HG02623 (cell line): ENCODE measurements around the gene GDPD5.

ENCODE experiments used
- ATAC-seq: cut with Tn5 transposase; IDR thresholded peaks from one replicate; pipeline ENCODE4 v1.9.1; 2021; ENCODE audit warnings: moderate library complexity; ENCODE audit not compliant: unreplicated experiment

GDPD5 gene

DNA sequence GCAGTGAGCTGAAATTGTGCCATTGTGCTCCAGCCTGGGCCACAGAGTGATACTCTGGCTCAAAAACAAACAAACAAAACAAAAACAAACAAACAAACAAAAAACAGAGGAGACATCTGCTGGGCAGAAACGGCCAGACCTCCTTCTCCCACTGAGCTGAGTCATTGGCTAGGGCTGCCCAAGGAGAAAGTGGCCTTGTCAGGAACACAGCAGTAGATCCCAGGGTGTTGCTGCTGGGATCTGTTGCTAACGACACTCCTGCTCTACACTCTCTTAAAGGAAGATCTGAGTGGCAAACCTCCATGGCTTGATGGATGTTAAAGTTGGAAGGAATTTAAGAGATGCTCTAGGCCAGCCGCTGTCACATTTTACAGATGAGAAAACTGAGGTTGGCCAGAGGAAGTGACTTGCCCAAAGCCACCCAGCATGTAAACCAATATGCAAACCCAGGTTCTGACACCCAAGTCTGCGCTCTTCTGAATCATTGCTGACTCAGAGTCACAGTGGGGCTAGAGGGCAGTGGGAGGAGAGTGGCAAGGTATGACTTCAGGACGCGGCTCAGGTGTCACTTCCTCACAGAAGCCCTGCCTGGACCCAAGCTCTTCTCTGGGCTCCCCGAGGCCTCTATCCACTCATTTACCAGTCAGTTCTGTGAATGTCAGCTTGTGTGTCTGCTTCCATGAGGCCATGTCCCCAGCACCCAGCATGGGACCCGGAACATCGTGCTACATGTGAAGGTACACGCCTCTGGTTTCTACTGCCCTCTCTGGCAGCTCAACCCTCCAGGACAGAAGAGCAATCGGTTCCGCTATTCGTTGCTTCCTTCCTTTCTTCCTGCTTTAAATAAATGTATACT is 11.3 kb upstream of the GDPD5 start:
- peak; percentile 69 for ATAC-seq

- ATAC-seq, result no peak
Measured at GRCh38 chr11:75535071-75535470, 9.3 kb upstream of the GDPD5 start.

DNA sequence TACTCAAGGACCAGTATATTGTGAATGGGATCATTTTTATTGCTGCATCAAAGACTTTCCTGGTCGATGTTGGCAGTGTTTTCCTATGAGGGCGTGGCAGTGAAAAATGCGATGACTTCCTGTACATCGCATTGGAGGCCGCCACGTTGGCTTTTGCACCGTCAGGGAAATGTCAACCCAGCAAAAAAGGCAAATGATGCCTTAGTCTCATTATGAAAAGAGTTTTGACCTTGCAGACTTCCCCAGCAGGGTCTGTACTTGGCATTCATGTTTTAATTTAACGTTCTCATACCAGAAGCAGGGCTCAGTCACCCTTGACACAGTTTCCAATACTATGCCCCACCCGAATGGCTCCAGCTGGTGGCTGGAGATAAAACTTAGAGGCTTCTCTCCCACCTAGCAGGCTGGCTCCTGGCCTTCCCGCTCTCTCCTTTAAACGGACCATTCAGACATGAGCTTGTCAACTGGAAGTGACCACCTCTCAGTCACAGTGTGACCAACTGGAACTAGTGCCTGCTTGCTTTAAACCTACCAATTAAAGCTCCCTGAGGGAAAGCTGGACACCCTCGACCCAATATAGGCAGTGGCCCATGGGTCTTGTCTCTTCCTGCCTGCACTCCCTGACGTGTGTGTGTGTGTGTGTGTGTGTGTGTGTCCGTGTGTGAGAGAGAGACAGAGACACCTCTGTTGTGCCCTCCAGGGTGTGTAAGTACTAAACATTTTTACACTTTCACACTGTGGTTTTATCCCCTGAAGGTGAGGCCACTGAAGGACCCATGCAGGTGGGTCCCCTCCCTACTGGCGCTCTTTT is 8.7 kb upstream of the GDPD5 start:
- no peak for ATAC-seq

GRCh38 chr11:75533896-75534258 is 8.1 kb upstream of the GDPD5 start:
- no peak for ATAC-seq

DNA sequence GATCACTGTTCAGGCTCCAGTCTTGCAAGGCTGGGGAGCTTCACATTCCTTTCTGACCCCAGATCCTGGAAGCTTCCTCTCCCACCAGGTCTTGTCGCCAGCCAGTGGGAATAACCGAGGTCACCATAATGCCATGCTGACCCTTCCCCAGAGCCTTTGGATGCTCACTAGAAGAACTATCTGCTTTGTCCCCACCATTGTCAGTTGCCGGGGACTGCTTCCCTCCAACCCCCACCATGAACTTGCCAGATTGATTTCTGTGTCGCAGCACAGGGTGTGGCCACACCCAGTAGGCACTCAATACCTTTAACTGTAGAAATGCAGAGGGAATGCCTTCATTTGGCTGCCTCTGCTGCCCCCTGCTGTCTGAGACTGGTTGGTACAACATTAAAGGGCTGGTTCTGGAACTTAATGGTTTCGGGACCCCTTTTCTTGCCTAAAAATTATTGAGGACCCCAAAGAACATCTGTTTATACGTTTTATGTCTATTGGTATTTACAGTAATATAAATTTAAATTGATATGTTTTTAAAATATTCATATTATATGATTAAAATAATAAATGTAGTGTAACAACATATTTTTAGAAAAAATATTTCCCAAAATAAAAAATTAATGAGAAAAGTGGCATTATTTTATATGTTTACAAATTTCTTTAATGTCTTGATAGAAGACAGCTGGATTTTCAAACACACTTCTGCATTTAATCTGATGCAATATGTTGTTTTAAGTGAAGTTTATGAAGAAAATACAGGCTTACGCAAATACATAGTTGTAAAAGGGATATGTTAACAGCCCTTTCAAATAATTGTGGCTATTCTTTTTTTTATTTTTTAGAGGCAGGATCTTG is 6.7 kb upstream of the GDPD5 start:
- no peak for ATAC-seq

DNA sequence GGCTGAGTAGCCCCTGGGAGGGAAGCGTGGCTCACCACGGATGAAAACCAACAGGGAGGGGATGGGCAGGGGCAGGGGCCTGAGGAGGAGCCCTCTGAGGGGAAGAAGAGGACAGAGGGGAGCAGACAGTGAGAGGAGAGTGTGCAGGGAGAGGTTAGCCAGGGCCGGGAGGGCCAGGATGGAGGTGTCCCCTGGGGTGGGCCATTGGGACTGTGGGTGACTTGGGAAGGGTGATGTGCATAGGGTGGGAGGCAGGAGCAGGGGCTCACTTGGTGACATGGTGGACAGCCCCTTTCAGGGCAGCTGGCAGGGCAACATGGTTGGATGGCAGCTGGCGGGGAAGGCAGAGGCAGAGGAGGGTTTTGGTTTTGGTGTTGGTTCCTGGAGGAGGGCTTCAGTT is 5.6 kb upstream of the GDPD5 start:
- no peak for ATAC-seq

DNA sequence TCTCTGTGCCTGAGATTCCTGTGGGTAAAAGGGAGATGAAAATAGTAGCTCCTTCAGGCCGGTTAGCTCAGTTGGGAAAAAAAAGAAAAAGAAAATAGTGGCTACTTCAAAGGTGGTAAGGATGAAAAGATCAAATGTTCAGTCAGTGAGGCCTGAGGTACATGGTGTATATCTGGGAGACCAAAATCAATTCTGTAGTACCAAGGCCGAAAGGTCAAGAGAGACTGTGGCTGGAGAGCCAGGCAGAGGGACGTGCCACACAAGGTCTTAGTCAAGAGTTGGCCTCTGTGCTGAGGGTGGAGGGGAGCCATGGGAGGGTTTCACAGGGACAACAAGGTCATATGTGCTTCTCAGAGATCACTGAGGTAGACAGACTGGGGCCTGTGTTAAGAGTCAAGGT is 4.8 kb upstream of the GDPD5 start:
- ATAC-seq, result no peak

DNA sequence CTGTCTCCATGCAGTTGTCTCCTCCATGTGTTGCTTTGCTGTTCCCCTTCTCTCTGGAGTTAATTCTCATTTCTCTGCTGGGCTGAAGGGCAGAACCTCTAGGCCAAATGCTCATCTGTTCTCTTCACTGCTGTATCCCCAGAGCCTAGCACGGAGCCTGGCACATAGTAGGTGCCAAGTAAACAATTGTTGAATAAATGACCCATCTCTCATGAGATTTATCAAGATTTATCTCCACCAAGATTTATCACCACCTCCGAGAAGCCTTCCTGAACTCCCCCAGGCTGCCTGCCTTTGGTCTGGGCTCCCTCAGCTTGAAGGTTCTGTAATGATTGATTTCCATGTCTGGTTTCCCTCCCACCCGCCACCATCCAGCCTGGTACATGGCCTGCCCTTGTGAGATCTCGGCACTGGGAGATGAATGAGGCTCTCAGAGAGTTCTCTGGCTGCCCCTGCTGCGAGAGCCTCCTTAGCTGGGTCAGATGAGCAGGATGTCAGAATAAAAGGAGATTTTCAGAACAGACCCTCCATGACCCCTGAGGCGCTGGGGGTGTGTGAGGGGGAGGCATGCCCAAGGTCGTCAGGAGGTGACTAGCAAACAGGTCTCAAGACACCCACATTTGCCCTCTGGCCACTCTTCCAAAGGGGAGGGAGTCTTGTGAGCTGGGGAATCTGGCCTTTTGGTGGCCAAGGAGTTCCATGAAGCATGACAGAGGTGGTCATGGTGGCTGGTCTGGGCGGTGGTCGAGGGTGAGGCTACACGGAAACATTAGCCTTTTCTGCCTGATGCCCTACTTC is 2.4 kb upstream of the GDPD5 start:
- no peak for ATAC-seq

DNA sequence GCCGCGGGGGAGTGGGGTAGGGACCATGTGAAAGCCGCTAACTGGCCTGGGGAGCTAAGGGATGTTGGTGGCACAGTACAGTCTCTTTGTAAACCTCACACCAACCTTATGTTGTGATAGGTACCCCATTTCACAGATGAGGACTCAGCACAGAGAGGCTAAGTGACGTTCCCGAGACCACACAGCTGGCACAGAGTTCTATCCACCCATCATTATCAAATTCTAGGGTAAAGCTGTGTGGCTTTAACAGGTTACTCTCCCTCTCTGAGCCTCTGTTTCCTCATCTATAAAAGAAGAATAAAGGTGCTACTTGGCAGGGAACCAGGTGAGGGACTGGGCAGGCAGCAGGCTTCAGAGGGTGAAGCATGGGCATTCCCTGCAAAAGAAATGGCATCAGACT is 1.4 kb upstream of the GDPD5 start:
- no peak for ATAC-seq

DNA sequence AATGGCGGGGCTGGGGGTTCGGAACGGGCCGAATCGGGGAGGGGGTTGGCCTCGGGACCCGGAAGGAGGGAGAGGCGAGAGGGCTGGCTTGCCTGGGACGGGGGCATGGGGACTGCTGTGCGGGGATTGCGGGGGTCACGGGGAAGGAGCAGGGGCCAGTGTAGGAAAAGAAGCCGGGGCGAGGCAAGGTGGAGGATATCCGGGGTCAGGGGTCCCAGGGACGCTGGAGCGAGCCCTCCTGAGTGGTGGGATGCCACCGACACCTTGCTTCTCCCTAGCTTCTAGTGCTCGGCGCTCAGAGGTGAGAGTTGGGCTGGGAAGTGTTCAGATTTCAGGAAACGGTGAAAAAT is 426 bp upstream of the GDPD5 start:
- ATAC-seq, result no peak

DNA sequence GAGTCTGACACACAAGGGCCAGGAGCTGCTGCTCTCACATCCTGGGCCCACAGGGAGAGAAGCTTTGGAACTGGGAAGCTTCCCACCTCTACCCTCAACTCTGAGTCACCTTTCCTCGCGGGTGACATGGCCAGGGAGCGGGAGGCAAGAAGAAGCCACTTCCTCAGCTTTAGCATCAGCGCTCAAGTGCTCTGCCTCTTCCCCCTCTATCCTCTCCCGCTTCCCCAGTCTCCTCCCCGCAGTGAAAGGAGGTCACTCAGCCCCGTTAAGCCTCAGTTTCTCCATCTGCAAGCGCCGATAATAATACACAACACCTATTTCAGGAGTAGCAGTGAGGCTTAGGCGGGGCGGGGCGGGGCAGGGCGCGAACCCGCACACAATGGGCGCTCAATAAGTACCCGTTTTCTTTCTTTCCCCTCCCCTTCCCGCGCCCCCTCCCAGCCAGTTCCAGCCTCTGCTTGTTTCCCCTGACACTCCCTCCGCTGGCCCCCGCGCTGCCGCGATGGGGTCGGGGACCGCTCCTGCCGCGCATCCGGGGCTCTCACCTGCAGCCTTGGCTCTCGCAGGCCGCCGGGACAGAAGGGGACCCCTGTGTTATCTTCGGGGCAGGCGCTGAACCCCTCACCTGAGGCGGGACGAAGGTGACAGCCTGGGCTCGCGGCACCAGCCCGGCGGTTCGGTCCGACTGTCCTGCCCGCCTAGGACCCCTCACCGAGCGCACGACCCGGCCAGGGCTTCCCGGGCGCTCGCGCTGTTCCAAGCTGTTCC is 892 bp downstream of the GDPD5 start:
- peak; percentile 7 for ATAC-seq

- no peak for ATAC-seq
Measured at GRCh38 chr11:75523811-75524664, 1.7 kb downstream of the GDPD5 start.

GRCh38 chr11:75523189-75523588 is 2.6 kb downstream of the GDPD5 start:
- ATAC-seq, result no peak

DNA sequence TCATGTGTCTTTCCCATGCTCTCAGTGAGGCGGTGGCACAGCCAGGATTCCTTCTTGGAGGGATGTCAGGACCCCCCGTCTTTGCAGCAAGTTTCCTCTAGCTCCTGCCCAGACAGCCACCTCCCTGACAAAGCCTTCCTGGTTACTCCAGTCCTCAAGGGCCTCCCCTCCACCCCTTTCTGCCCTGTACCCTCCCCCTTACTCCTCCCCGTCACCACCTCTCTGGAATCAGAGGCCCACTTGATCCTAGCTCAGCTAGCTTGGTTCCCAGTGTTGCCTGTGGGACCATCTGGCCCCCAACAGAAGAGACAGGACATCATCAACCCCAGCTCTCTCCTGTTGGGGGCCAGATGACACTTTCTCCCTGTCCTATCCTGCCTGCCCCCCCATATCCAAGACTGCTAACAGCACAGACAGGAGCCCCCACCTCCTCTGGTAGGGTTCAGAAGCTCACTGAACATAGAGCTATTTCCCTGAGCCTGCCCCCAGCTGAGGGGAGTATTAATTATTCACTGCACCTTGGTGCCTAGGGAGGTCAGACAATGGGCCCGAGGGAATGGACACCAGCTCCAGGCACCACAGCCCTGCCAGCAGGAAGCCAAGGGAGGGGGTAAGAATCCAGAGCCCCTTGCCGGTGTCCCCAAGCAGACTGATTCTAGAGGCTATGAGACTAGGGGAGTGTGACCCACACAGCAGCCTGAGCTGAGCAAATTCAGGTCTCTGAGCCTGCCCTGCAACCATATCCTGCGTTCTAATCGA is 3.3 kb downstream of the GDPD5 start:
- no peak for ATAC-seq

DNA sequence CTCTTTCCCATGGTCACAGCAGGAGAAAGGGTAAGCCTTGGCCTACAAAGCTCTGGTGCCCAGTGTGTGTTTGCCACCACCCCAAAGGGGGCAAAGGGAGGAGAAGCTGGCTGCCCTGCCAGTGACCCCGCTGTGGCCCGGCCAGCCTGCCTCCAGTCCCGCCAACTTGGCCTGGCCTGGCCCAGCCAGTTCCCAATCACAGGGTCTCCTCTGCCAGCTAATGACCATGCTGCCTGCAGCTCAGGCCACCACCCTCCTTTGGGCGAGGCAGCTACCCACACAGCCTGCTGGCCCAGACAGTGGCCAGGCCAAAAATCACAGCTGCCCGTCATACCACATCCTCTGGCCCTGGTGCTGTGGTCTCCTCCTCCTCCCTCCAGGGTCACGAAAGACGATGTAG is 5.1 kb downstream of the GDPD5 start:
- ATAC-seq, result no peak

DNA sequence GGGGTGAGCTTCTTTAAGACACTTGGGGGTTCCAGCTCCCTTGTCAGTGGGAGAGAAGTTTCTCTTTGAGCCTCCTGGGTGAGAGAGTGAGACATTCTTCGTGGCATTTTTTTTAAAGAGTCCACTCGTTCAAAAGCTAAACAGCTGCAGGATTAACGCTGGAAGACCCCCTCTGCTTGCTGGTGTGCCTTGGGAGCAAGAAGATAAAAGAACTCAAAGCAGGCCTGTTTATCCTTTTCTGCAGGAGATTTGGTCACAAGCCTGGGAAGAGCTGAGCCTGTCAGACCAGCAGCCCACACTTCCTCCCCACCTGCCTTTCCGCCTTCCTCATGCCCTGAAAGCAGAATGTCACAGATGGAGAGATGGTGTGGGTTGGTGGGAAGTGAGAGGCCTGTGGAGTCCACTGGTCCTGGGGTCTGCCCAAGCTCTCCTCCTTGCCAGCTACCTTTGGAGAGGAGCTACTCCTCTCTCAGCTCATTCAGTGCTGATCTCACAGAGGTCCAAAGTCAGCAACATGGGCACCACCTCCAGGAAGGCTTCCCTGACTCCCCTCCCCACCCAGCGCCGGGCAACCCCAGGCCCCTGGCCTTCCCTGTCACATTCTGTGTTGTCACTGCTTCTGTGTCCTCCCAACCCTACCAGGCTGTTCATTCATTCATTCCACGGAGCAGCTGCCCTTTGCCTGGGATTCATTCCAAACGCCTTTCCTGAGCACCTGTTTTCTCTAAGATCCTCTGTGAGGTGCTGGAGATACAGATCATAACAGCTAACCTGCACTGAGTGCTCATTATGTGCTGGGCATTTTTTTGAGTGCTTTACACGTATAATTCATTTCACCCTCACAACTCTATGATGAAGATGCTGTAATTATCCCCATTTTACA is 6.7 kb downstream of the GDPD5 start:
- ATAC-seq, result no peak

- ATAC-seq, result no peak
Measured at GRCh38 chr11:75518204-75518549, 7.6 kb downstream of the GDPD5 start.
